HG03108 (cell line): ENCODE results near the gene SLCO3A1.
"Not testable (repeated sequence)": the region's sequence is repeated elsewhere in the genome, so short reads cannot be mapped to it uniquely, and the experiment has no call there.

Experiments used
- ATAC-seq: cut with Tn5 transposase; IDR thresholded peaks from one replicate; pipeline ENCODE4 v1.9.1; 2021; ENCODE audit warnings: moderate library complexity; ENCODE audit not compliant: unreplicated experiment

SLCO3A1 gene

GRCh38 chr15:92187975-92188374, 334.5 kb downstream of the SLCO3A1 start:
- no peak for ATAC-seq

- no peak for ATAC-seq
Observed at GRCh38 chr15:92189166-92189565, 335.7 kb downstream of the SLCO3A1 start.

- no peak for ATAC-seq
Observed at GRCh38 chr15:92195241-92195640, 341.7 kb downstream of the SLCO3A1 start.

- no peak for ATAC-seq
Observed at GRCh38 chr15:92196342-92196741, 342.8 kb downstream of the SLCO3A1 start.

- ATAC-seq = no peak
Observed at GRCh38 chr15:92197746-92198145, 344.2 kb downstream of the SLCO3A1 start.

GRCh38 chr15:92200891-92201290, 347.4 kb downstream of the SLCO3A1 start:
- no peak for ATAC-seq

- no peak for ATAC-seq
Observed at GRCh38 chr15:92205255-92205739, 351.8 kb downstream of the SLCO3A1 start.

- ATAC-seq = not testable (repeated sequence)
Observed at GRCh38 chr15:92207601-92208000, 354.1 kb downstream of the SLCO3A1 start.
